Measurements from ENCODE around the gene RAB32.
A peak's percentile ranks its signal among the peaks of the same experiment; 100 is the strongest.

The RAB32 gene

GRCh38 chr6:146543211-146543939 is at the start of gene RAB32:
Gene RAB32, plus strand, starts transcription at chr6:146543833. Its CDS starts 39 bp downstream, at chr6:146543872.
- TF ChIP-seq CTCF (IDR thresholded peaks at IDR 0.05; ENCODE audit: control extremely low read depth, extremely low read depth, low read depth, missing control alignments): peak; percentile 17
- ChIA-PET POLR2A (no interaction called here), CTCF (no interaction called here)
- peak; percentile 32 for DNase-seq (ENCODE audit: extremely low spot score)

GRCh38 chr6:146498309-146498708 is 45.3 kb upstream of the RAB32 start:
- POLR2A ChIA-PET: no interaction called here
- CTCF ChIA-PET: no interaction called here
- DNase-seq (ENCODE audit: extremely low spot score): no peak
- no peak for TF ChIP-seq CTCF (IDR thresholded peaks at IDR 0.05; ENCODE audit: control extremely low read depth, extremely low read depth, low read depth, missing control alignments)

GRCh38 chr6:146503096-146503495 is 40.5 kb upstream of the RAB32 start:
- ChIA-PET POLR2A (no interaction called here), CTCF (no interaction called here)
- no peak for TF ChIP-seq CTCF (IDR thresholded peaks at IDR 0.05; ENCODE audit: control extremely low read depth, extremely low read depth, low read depth, missing control alignments)
- no peak for DNase-seq (ENCODE audit: extremely low spot score)

GRCh38 chr6:146515212-146515611 is 28.4 kb upstream of the RAB32 start:
- ChIA-PET POLR2A (no interaction called here), CTCF (interaction anchor here (1.0 kb wide), 1 partner anchor 9 kb away, joined by 3 read pairs; no protein-coding TSS in a partner anchor)
- no peak for TF ChIP-seq CTCF (IDR thresholded peaks at IDR 0.05; ENCODE audit: control extremely low read depth, extremely low read depth, low read depth, missing control alignments)
- no peak for DNase-seq (ENCODE audit: extremely low spot score)

- ChIA-PET CTCF (no interaction called here), POLR2A (no interaction called here)
- no peak for TF ChIP-seq CTCF (IDR thresholded peaks at IDR 0.05; ENCODE audit: control extremely low read depth, extremely low read depth, low read depth, missing control alignments)
- no peak for DNase-seq (ENCODE audit: extremely low spot score)
These were observed 17.4 kb upstream of the RAB32 start for GRCh38 chr6:146526192-146526591.

GRCh38 chr6:146532702-146533101 is 10.9 kb upstream of the RAB32 start:
- TF ChIP-seq CTCF (IDR thresholded peaks at IDR 0.05; ENCODE audit: control extremely low read depth, extremely low read depth, low read depth, missing control alignments): no peak
- ChIA-PET CTCF (no interaction called here), POLR2A (no interaction called here)
- DNase-seq (ENCODE audit: extremely low spot score): no peak

All from GM10248 (cell line).